Islet of Langerhans (tissue), 1 donor: Measurements from ENCODE around the gene MAFF.

Source experiments
- FAIRE-seq: peaks from one replicate; lab custom pipeline; 2011; peaks lifted over from hg19 to GRCh38; lab: Jason Lieb, UNC

Gene MAFF

GRCh38 chr22:38249803-38250642, 48.2 kb downstream of the MAFF start:
- FAIRE-seq = no peak

DNA sequence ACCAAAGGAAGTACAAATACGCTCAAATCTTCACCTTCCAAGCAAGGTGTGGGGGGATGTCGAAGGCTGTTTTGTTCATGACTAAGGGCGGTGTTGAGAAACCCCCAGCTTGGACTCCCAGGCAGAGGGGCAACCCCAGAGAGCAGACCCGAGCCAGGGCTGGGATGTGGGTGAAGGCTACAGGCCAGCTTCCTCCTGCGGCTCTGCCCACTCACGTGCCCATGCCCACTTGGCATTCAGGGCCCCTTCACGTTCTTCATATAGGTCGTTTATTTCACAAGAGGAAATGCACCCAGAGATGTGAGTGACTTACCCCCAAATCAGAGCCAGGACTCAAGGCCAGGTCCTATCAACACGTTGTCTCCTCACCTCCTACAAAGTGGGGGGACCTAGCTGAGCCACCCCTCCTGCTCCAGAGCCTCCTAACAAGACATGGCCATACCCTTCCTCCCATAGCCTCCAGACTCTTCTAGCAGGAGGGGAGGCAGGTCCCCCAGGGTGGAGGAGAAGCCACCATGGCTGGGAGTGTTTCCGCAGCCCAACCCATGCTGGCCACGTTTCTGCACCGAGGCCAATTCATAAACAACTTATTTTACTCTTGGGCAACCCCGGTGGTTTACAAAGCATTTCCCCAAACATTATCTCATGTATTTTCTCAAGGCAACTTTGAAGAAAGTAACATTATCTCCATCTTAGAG, 49.0 kb downstream of the MAFF start:
- no peak for FAIRE-seq

- FAIRE-seq = no peak
These were observed 49.5 kb downstream of the MAFF start for GRCh38 chr22:38251341-38251692.

DNA sequence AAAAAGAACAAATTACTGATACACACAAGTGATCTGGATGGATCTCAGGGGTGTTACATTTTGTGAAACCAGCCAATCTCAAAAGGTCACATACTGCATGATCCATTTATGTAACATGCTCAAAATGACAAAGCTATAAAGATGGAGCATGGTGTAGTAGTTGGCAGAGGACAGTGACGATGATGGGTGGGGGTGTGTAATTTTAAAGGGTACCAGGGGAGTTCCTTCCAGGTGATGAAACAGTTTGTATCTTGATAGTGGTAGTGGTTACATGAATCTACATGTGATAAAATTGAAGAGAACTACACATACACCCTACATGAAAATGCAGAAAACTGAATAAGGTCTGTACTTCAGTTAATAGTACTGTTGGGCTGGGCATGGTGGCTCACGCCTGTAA, 53.9 kb downstream of the MAFF start:
- FAIRE-seq = no peak

DNA sequence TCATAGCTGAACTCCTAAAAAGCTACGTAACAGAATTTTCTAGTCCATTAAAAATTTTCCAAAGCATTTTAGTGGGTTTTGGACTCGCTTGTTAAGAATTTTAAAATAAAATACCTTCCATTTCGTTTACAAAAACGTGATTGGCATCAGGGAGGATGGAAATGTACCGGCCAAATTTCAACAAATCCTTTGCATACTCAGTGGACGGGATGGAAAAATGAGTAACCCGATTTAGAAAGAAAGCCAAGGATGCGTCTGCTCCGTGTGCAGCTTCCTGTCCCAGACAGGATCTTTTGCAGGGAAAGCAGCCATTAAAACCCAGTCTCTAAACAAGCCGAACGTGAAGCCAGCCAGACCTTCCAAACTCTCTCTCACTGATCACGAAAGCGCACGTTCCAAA, 55.4 kb downstream of the MAFF start:
- FAIRE-seq = no peak

DNA sequence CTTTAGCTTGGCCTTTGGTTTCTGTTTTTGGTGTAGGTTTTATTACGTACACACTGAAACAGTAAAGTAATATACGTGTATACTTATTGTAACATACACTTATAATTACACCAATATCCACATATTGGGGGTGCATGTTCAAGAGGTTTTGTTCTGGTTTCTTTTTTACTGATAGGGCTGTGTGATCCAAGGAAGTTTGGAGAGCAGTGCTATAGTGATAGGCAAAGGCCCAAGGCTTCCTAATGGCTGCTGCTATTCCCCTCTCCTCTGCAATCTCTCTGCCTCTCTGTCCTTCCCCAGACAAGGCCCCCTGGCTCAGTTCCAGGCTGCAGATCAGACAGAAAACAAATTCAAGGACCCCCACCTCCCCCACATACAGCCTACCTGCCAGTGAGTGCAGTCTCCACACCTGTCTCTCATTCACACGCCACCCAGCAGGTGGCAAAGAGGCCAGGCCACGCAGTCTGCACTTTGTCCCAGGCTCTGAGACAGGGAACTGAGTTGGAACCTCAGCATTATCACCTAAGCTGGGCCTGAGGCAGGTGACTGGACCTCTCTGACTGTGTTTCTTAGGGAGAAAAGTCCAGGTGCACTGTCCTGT, 56.0 kb downstream of the MAFF start:
- FAIRE-seq = no peak

DNA sequence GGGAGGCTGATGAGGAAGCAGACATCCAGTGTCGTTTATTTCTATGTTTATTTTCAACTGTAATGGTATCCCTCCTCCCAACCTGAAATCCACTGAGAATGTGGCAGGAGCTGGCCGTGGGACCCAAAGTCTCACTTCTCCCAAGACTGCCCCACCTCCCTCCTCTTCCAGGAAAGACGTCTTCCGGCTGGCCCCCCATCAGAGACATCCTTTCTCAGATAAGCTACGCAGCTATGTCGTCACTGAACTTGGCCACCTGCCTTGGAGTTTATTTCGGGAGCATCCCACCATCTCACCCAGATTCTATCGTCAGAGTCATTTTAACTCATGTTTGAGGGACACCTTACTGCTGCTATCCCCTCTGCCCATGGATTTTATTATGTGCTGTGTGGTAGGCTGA, 57.1 kb downstream of the MAFF start:
- no peak for FAIRE-seq

- no peak for FAIRE-seq
These were observed 57.6 kb downstream of the MAFF start for GRCh38 chr22:38259370-38259769.

DNA sequence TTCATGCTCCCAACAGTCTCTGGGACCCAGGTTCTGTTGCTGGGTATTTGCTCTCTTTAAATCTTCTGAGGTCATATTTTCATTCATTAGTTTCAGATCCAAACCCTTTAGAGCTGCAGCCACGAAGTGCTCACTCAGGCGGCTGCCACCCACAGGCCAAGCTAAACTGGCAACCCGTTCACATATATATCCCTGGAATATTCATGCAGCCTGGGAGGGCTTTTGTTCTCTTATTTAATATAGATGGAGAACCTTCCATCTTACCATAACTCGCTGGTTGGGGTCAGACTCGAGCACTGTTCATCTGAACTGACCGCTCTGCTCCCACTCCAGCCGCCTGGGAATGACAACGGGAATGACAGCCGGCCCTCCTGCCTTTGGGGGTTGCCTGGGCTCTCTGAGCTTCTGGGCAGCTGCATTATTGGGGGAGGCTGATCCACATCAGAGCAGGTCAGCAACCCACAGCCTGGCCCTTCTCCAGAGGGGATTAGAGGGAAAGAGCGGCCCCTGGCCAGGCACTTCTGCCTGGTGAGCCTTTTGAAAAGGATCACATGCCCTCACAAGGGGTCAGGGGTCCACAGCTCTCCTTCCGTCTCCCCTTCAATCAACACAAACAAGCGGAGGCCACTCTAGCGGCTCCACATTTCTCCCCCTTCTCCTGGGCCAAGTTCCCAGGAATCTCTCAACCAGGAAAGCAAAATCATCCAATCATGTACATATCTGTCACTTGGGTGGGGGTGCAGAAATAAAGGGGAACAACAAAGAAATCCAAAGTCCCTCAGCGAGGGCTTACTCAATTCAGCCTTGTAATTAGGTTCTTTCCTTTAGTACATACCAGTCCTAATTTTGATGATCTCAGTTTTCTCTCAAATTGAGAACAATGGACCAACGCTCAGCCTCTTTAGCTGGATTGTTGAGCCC, 59.2 kb downstream of the MAFF start:
- FAIRE-seq = peak; percentile 74

DNA sequence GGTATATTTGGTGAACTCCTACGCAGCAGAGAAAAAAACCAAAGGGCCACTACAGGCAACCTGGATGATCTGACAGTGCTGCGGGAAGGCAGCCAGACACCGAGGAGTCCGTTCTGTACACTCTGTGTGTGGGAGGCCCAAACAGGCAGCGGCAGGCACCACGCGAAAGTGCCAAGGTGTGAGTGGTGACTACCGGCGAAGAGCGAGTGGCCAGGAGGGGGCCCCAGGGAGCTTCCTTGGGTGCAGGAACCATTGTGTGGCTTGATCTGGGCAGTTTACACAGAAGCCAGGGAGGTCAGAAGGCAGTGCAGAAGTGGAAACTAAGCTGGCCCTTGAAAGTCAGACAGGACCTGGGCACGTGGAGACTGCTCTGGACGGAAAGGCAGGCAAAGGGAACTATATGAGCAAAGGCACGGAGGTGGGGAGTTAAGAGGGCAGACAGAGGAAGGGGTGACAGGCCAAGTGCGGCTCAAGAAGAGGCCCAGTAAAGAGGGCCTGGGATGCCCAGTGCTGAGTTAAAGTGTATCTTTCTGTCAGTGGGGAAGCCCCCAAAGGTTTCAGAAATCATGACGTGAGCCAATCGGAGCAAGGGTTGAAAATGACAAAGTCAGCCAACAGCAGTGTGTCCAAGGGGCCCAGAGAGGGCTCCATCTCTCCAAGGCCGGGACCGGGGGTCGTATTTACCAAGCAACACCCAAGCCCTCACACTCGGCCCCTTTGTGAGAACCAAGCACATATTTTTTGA, 60.4 kb downstream of the MAFF start:
- FAIRE-seq = no peak

DNA sequence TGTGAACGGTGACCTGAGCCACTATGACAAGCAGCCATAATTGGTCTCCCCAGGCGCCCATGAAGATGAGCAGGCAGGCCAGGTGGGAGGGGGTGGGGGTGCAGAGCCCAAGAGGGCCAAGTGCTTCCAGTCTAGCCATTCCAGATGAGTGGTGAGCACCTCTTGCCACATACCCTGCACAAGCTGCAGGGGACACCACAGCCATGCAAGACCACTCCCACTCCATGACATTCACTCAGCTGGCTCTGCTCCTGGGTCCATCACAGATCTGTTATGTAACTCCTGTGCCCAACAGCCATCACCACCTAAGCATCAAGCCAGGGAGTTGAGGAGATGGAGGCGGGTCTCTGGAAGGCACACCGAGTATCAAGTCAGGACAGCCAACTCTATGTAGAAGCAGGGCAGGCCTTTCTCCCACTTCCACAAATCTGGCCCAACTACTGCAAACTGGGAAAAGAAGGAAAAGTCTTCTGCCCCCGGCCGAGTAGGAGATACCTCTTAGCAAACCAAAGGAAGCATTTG, 62.6 kb downstream of the MAFF start:
- no peak for FAIRE-seq
